Small intestine (tissue), 7 donors: ENCODE results near the gene PLK5. TPM values are rescaled to one million over a fixed set of nuclear protein-coding genes. Genes with fewer than 3 reads are reported as not detected.
A peak's percentile ranks its signal among the peaks of the same experiment; 100 is the strongest.

Experiments
- DNase-seq, 2 donors: peaks; one replicate each; pipeline versions ENCODE4 v3.0.0 to v3.0.0-alpha.2; 2013
- FAIRE-seq: peaks from 2 replicates; lab custom pipeline; 2012; peaks lifted over from hg19 to GRCh38; lab: Jason Lieb, UNC
- H3K27ac ChIP-seq, 3 donors: one replicate each; pipeline ENCODE4 v1.5.1; 2013; ENCODE audit warnings: low read length in 2 of 3, mild to moderate bottlenecking in 2 of 3, control low read depth in 1 of 3, inconsistent platforms in 1 of 3, low read depth in 1 of 3, moderate library complexity in 1 of 3
- H3K27me3 ChIP-seq, 3 donors: one replicate each; pipeline ENCODE4 v1.6.1; 2013; ENCODE audit warnings: low read length in 3 of 3, inconsistent platforms in 1 of 3; ENCODE audit not compliant: control insufficient read depth in 3 of 3, insufficient read depth in 3 of 3
- H3K36me3 ChIP-seq, 3 donors: one replicate each; pipeline ENCODE4 v1.6.1; 2013; ENCODE audit warnings: low read length in 3 of 3, inconsistent platforms in 1 of 3, low read depth in 1 of 3, mild to moderate bottlenecking in 1 of 3, moderate library complexity in 1 of 3; ENCODE audit not compliant: control insufficient read depth in 3 of 3, insufficient read depth in 2 of 3
- H3K4me1 ChIP-seq, 3 donors: one replicate each; pipeline ENCODE4 v1.6.1; 2013; ENCODE audit warnings: low read length in 2 of 3, inconsistent platforms in 1 of 3, low read depth in 1 of 3, mild to moderate bottlenecking in 1 of 3, moderate library complexity in 1 of 3; ENCODE audit not compliant: control insufficient read depth in 3 of 3, insufficient read depth in 2 of 3
- H3K4me3 ChIP-seq, 3 donors: one replicate each; pipeline ENCODE4 v1.5.1; 2013; ENCODE audit warnings: low read length in 3 of 3, control low read depth in 1 of 3, inconsistent platforms in 1 of 3, low read depth in 1 of 3, mild to moderate bottlenecking in 1 of 3, moderate library complexity in 1 of 3
- H3K9me3 ChIP-seq, 2 donors: one replicate each; pipeline ENCODE4 v1.6.1; 2013; ENCODE audit warnings: low read depth in 1 of 2, low read length in 1 of 2; ENCODE audit not compliant: control insufficient read depth in 2 of 2, insufficient read depth in 1 of 2
- WGBS, 3 donors: extraction: QIAGEN DNeasy Blood & Tissue Kit; methylation state at CpG; one replicate each; pipeline ENCODE4 v1.1.7; 2013; 5-methylcytosine and 5-hydroxymethylcytosine counted together
- polyA plus RNA-seq, 4 donors: library from polyadenylated mRNA; stranded (reverse) in 3 of 4; unstranded in 1 of 4; fragments of 200-250 nt in 3 of 4; fragments of 120-200 nt in 1 of 4; gene quantifications; one replicate each; pipeline versions ENCODE4 v1.2.1 to v1.2.3, GENCODE V29; 2013
- donor health status: healthy with polysubstance abuse.
- donor health status: control.
- donor health status: control.
- donor health status: Bipolar disorder and iron deficiency.
- donor health status: healthy.

The PLK5 gene
- polyA plus RNA-seq, 4 donors, result 0.15 to 0.25 TPM; not detected in 2

DNA sequence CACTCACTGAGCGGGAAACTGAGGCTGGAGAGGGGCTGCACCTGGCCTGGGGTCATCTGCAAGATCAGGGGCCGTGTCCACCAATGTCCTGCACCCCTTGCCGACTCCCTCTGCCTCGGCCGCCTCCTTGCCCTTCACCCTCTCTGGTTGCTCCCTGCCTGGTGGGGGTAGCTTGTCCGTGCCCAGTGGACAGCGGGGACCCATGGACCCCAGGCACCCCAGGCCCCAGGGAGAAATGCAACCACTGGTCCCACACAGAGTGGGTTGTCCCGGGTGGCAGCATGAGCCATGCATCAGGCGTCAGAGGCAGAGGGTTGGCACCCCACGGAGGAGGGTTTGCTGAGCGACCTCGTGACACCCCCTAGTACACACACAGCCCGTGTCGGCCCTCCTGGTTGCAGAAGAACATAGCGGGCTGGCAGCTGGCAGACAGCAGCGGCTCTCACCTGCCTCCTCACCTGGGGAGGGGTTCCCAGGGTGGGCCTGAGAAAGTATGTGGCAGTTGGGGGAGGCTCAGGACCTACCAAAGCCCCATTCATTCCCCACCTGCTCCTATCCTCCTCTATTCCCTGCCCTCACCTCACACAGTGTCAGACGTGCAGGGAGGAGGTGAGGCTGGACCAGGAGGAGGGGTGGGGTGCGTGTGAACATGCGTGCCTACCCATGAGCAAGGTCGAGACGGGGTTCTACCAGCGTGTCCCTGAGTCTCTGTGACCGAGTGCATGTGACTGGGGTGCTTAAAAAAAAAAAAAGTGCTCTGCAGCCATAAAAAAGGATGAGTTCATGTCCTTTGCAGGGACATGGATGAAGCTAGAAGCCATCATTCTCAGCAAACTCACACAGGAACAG lies 19.7 kb upstream of the PLK5 start:
- FAIRE-seq, result no peak
- peaks cover 0 to 13% (median 2%) of the 10 kb centered on the region in 3 donors for H3K27me3 ChIP-seq

DNA sequence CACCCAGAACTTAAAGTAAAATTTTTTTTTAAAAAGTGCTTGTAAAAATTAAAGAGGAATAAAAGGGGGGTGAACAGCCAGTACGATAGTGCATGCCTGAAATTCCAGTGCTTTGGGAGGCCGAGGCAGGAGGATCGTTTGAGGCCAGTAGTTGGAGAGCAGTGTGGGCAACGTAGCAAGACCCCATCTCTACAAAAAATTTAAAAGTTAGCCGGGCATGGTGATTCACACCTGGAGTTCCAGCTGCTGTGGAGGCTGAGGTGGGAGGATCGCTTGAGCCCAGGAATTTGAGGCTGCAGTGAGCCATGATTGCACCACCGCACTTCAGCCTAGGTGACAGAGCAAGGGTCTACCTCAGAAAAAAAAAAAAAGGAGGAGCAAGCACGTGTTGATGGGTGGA lies 18.9 kb upstream of the PLK5 start:
- FAIRE-seq (no peak), DNase-seq (no peak)
- WGBS, 3 donors, result 77 to 81% (median 80%) methylated on average over 8 of the region's 8 CpGs
- Histone ChIP-seq H3K27me3 (peaks cover 0 to 13% (median 2%) of the 10 kb centered on the region in 3 donors), H3K4me3 (no peak overlapping the region), H3K36me3 (peaks cover 0 to 37% (median 0%) of the 10 kb centered on the region in 3 donors), H3K9me3 (peaks cover 0 to 17% of the 10 kb centered on the region in 2 donors), H3K4me1 (peaks cover 2 to 48% (median 6%) of the 10 kb centered on the region in 3 donors), H3K27ac (no peak overlapping the region)

More for the DNA sequence above, 19.7 kb upstream of the PLK5 start:
- Histone ChIP-seq H3K9me3 (peaks cover 0 to 21% of the 10 kb centered on the region in 2 donors), H3K27ac (no peak overlapping the region), H3K4me3 (no peak overlapping the region), H3K4me1 (peaks cover 2 to 43% (median 6%) of the 10 kb centered on the region in 3 donors), H3K36me3 (peaks cover 0 to 32% (median 0%) of the 10 kb centered on the region in 3 donors)
- 33 to 53% (median 44%) methylated on average over 23 of the region's 23 CpGs for WGBS, 3 donors
- no peak for DNase-seq

GRCh38 chr19:1505991-1506881 lies 17.6 kb upstream of the PLK5 start:
- no peak overlapping the region for H3K4me3 ChIP-seq
- H3K4me1 ChIP-seq, result peaks cover 2 to 55% (median 6%) of the 10 kb centered on the region in 3 donors
- DNase-seq, result no peak
- peaks cover 0 to 13% (median 2%) of the 10 kb centered on the region in 3 donors for H3K27me3 ChIP-seq
- 89 to 90% (median 89%) methylated on average over 44 to 45 of the region's 45 CpGs for WGBS, 3 donors
- peaks cover 0 to 15% of the 10 kb centered on the region in 2 donors for H3K9me3 ChIP-seq
- no peak overlapping the region for H3K27ac ChIP-seq
- H3K36me3 ChIP-seq, result peaks cover 0 to 39% (median 0%) of the 10 kb centered on the region in 3 donors
- no peak for FAIRE-seq

DNA sequence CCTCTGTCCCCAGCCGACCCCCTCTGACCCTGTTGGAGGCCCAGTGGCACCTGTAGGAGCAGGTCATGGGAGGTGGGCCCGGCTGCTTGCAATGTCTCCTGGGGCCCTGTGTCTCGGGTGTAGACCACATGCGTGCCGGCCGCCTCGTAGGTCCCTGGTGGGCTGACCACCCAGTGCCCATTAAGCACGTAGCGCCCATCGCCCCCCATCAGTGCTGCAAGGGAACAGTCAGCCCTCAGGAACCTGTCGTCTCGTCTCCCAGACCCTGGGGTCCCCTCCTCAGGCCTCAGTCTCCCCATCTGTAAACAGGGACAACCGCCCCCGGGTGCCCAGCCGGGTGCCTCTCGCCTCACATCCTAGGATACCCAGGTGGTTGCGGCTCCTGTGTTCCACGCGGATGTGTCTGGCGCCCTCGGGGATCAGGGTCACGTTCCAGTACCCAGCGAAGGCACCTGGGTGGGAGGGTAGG lies 16.7 kb upstream of the PLK5 start:
- FAIRE-seq (no peak), DNase-seq (no peak)
- Histone ChIP-seq H3K4me1 (peaks cover 2 to 56% (median 6%) of the 10 kb centered on the region in 3 donors), H3K27ac (peak overlapping the region; percentile 34 to 95 (median 91)), H3K27me3 (peaks cover 0 to 13% (median 2%) of the 10 kb centered on the region in 3 donors), H3K9me3 (peaks cover 0 to 15% of the 10 kb centered on the region in 2 donors), H3K4me3 (peak overlapping the region in 2 of 3 donors; percentile 32 to 42), H3K36me3 (peaks cover 0 to 39% (median 0%) of the 10 kb centered on the region in 3 donors)
- 66 to 67% (median 66%) methylated on average over 22 to 23 of the region's 23 CpGs for WGBS, 3 donors

DNA sequence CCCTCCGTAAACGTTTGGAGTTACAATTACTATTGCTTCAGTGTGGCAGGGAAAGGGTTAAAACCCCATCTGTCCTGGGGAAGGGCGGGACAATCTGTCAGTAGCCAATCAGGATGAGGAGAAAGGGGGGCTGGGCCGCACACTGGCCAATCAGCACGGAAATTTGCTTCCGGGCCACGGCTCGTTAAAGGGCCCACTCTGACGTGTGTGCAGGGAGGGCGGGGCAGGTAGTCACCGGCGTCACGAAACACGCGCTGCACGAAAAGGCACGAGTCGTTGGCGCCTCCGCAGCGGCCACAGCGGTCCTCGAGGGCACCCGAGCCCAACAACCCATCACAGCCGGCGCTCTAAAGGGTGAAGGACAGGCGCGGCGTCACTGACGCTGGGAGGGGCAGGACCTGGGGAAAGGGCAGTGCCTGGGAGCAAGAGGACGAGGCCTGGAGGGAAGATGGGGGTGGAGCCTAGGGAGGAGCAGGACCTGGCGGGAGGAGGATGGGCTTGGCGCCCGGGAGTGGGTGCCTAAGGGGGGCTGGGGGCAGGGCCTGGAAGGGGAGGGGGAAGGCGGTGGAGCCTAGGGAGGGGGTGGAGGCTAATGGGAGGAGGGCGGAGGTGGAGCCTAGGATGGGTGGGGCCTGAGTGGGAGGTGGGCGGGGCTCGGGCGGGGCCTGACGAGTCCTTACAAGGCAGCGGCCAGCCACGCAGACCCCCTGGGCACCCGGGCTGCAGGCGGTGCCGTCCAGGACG lies 15.9 kb upstream of the PLK5 start:
- H3K4me3 ChIP-seq, result peak overlapping the region in 2 of 3 donors; percentile 32 to 42
- H3K27ac ChIP-seq, result peak overlapping the region; percentile 35 to 95 (median 91)
- H3K9me3 ChIP-seq, result peaks cover 0 to 18% of the 10 kb centered on the region in 2 donors
- peaks cover 0 to 13% (median 2%) of the 10 kb centered on the region in 3 donors for H3K27me3 ChIP-seq
- H3K36me3 ChIP-seq, result peaks cover 0 to 39% (median 0%) of the 10 kb centered on the region in 3 donors
- peaks cover 2 to 52% (median 6%) of the 10 kb centered on the region in 3 donors for H3K4me1 ChIP-seq
- 2 to 4% (median 2%) methylated on average over 42 to 46 of the region's 46 CpGs for WGBS, 3 donors
- FAIRE-seq (no peak), DNase-seq (peak; percentile 95 to 98)

GRCh38 chr19:1508507-1508856 lies 15.4 kb upstream of the PLK5 start:
- Histone ChIP-seq H3K4me1 (peaks cover 2 to 46% (median 6%) of the 10 kb centered on the region in 3 donors), H3K9me3 (peaks cover 0 to 18% of the 10 kb centered on the region in 2 donors), H3K4me3 (peak overlapping the region in 1 of 3 donors; percentile 24), H3K27ac (peak overlapping the region; percentile 17 to 67 (median 35)), H3K36me3 (peaks cover 0 to 39% (median 0%) of the 10 kb centered on the region in 3 donors), H3K27me3 (peaks cover 0 to 8% (median 2%) of the 10 kb centered on the region in 3 donors)
- no peak for DNase-seq
- 32 to 36% (median 33%) methylated on average over 12 of the region's 12 CpGs for WGBS, 3 donors
- no peak for FAIRE-seq

- Histone ChIP-seq H3K4me3 (peak overlapping the region in 1 of 3 donors; percentile 2), H3K9me3 (peaks cover 0 to 18% of the 10 kb centered on the region in 2 donors), H3K27ac (peak overlapping the region in 1 of 3 donors; percentile 87), H3K27me3 (peaks cover 0 to 6% (median 0%) of the 10 kb centered on the region in 3 donors), H3K4me1 (peaks cover 2 to 38% (median 6%) of the 10 kb centered on the region in 3 donors), H3K36me3 (peaks cover 0 to 37% (median 0%) of the 10 kb centered on the region in 3 donors)
- 49 to 53% (median 51%) methylated on average over 11 of the region's 11 CpGs for WGBS, 3 donors
- DNase-seq (no peak), FAIRE-seq (no peak)
Measured at GRCh38 chr19:1509602-1510441, 14.1 kb upstream of the PLK5 start.
